Stimulated activated CD4-positive, alpha-beta T cell treated with anti-CD3 and anti-CD28 coated beads, TNF-alpha, amount 100 ng/mL, for 4 hours (primary cell): Measurements from ENCODE around the gene PROC.

ENCODE experiments used
- DNase-seq, 3 experiments: peaks; one replicate each; pipeline ENCODE4 v3.0.0-alpha.2; 2020; ENCODE audit warnings: low read depth in 3 of 3

PROC gene

DNA sequence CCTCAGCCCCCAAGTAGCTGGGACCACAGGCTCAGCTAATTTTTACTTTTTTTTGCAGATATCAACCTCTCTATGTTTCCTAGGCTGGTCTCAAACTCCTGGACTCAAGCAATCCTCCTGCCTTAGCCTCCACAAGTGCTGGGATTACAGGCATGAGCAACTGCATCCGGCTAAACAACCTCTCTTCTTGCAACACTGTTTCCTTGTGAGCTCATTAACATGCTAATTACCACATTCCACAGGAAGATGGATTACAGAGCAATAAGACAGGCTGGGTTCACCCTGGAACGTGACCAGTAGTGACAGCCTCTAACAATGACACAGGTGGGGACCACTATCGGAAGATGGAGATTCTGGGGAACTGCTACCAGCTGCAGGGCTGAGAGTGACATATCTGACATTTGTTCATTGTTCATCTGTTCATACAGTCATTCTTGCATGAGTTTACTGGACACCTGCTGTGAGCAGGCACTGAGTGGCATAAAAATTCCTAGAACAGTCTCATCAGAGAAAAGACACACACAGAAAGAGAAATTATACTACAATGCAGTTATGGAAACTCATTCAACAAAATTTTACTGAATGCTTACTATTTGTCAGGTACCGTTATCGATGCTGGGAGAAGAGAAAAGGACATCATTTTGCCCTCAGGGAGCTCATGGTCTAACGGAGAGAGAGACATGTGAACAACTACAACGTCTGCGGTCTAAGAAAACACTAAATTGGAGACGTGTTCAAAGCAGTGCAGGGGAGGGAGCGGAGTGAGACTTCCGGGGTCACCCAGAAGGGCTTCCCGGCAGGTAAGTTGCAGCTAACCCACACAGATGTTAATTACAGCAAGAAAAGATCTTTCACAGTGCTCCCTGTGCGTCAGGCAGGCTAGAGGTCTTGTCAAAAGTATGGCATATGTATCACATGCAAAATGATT lies 37.6 kb downstream of the PROC start:
- DNase-seq = no peak

DNA sequence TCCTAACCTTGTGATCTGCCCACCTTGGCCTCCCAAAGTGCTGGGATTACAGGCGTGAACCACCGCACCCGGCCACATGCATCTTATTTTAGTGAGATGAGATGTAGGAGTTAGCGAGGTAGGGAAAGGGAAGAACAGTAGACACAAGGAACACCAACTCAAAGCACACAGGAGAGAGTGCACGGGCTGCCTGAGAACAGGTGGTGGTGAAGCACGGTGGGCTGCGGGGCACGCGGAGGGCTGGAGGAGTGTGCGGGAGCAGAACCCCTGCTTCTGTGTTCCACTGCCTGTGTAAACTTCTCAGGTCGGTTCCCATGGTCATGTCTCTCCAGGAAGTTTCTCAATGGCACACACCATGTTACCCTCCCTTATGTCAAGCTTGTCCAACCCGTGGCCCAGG lies 38.7 kb downstream of the PROC start:
- no peak for DNase-seq

DNA sequence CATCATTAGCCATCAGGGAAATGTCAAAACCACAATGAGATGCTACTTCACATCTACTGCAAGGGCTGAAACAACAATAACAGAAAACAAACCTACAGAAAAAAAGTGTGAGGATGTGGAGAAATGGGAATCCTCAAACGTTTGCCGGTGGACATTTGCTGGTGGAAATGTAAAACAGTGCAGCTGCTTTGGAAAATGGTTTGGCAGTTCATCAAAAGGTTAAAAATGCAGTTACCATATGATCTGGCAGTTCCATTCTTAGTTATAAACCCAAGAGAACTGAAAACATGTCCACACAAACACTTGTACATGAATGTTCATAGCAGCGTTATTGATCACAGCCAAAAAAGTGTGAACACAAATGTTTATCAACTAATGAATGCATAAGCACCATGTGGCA lies 44.2 kb downstream of the PROC start:
- no peak for DNase-seq

DNA sequence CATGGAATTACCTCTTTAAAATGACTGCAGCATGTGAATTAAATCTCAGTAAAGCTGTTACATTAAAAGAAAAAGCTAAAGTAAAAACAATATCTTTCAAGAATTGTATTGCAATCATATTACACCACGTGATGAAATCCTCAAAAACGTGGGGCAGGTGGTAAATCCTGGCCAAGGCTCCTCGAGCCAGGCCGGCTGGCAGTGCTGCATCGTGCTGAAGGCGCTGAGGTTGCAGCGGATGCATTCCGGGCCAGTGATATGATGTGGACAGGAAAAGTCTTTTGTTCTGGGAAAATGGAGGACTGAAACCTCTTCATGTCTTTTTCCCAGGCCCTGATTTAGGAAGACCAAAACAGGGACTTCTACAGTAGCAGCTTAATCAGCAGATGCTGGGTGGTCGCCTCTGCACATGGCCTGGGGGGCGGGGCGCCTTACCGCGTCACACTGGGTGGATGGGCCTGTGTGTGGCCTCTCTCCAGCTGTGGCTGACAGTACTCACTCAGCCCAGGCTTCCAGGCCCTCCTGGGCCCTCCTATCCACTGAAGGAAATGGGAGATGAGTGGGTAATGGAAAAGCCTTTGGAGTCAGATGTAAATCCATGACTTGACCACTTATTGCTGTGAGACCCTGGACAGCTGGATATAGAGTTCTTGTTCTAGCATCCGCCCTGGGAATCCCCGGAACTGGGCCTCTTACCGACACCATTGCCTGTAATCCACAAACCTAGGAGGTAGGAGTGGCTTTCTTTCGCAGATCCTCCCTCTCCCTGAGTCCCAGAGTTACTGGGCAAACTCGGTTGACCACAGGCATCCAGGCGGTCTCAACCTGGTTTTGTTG lies 45.1 kb downstream of the PROC start:
- DNase-seq = no peak

DNA sequence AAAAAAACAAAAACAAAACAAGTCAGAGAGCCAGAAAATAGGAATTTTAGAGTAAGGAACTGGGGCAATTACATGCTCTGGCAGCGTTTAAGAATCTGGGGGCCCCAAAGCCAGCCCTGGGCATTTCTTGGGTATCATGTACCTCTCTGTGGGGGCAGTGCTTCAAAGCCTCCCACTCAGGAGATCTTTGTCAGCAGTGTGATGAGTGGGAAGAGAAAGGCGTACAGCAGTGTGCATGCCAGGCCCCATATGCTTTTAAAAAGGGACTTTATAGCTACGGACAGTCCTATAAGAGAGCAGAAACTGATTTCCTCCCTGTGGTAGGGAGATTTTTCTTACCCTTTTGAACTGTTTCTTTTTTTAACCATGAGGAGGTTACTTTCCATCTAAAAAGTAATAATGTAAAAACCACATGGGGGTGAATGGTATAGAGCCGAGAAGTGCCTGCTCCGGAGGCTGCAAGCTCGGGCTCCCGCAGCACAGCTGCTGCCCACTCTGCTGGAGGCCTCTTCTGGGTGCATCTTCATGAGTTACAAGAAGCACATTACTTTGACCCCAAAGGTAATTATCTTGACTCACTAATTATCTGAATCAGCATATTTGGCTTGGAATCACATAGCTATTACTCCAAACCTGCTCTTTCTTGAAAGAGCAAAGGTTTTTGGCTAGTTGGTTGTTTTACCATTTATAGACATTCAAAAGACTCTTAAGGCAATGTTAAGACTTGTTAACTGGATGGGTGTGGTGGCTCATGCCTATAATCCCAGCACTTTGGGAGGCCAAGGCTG lies 46.4 kb downstream of the PROC start:
- DNase-seq = no peak

DNA sequence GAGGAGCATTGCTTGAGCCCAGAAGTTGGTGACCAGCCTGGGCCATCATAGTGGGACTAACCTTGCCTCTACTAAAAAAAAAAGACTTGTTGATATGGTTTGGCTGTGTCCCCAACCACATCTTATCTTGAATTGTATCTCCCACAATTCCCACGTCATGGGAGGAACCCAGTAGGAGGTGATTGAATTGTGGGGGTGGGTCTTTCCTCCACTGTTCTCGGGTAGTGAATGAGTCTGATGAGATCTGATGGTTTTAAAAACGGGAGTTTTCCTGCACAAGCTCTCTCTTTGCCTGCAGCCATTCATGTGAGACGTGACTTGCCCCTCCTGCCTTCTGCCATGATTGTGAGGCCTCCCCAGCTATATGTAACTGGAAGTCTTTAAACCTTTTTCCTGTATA lies 47.0 kb downstream of the PROC start:
- DNase-seq = peak in 1 of 3 experiments; percentile 3

DNA sequence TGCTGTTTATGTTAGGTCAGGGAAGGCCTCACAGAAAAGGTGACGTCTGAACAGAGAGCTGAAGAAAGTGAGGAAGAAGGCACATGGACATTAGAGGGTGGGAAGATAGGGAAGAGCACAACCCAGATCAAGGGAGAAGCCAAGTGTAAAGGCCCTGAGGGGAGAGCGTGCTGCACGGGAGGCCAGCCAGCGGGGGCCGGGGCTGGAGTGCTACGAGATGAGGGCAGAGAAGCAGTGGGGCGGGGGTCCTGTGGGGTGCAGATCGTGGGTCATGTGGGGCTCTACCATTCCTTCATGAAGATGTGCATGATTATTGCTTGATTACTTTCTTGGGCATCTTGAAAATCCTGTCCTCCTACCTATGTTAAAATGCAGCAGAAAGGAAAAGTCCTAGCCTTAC lies 50.8 kb downstream of the PROC start:
- no peak for DNase-seq

DNA sequence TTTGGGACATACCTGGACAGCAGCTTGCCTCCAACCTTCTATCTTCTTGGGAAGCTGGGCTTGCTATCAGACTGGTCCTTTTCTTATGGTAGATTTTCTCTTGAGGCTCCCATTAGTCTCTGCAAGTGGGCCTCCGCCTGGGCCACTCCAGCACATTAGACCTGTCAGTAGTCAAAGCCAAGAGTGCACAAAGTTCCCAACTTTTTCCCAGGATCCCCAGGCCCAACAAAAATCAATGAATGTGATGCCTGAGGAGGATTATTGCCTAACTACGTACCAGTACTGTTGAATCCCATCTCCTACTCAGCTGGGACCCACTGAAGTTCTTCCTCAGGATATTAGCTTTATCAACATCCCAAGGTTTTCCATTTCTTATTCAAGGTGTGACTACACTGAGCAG lies 51.7 kb downstream of the PROC start:
- DNase-seq = no peak

DNA sequence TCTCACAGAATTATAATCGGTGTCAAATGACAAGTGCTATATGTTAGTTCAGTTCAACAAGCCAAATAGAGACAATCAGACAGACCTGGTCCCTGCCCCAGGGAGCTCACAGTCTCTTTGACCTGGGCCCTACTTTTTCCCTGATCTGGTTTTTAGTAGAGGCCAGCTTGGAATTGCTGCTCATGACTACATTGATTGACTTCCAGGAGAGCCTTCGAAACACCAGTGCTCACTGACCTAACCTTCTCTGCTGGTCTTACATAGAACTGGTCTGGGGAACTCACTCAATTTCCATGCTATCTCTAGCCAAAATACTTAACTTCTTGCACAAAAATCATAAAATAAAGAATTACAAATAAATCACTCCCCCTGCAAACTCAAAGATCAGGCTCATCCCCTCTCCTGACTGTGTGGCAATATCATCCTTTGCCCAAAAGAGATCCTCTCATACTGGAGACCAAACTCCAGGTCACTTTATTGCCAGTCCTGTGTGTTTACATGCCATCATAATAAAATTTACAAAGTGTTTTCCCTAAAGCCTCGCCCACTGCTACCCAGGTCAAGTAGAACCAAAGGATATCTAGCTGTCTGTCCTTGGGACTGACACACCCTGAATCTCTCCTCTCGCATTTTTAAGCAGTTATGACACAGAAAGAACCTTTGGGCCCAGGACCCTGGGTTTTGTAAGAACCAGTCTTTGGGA lies 53.2 kb downstream of the PROC start:
- no peak for DNase-seq

DNA sequence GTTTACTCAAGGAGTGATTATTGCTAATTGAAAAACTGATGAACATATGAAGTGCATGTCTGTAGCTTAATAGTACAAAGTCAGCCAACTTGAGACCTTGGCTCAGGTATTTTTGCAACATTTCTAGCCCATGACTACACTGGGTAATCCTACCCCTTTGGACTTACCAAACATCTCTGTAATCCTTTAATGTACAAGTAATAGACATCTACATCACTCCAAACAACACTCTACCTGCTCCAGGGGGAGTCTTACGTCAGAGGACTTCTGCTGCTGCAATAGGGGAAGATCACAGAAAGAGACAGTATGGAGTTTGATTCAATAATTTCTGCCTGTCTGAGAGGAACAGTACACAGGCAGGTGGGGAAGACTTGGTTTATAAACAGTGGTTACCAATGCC lies 54.0 kb downstream of the PROC start:
- DNase-seq = no peak

DNA sequence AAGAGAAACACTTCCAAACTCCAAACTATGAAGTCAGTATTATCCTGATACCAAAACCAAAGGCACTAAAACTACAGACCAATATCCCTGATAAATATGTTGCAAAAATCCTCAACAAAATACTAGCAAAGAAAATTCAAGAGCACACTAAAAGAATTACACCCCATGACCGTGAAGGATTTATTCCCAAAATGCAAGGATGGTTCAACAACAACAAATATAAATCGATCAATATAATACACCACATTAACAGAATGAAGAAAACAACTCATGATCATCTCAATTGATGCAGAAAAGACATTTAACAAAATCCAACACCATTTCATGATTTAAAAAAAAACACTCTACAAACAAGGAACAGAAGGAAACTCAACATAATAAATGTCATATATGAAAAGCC lies 57.6 kb downstream of the PROC start:
- DNase-seq = no peak
